ENCODE data around the gene SIPA1L3. TPM values are rescaled to one million over a fixed set of nuclear protein-coding genes. Genes with fewer than 3 reads are reported as not detected.

The SIPA1L3 gene
- polyA plus RNA-seq, 1 donor from 2014 or later: 2.8 TPM

GRCh38 chr19:38055010-38055409 lies 148.0 kb downstream of the SIPA1L3 start:
- H3K9me2 ChIP-seq (ENCODE audit: insufficient read depth, low read length): no peaks in the 10 kb centered on the region
- H3K9ac ChIP-seq (ENCODE audit: low read length): no peak overlapping the region
- no peak overlapping the region for H3K4me3 ChIP-seq (ENCODE audit: low read length)
- no peaks in the 10 kb centered on the region for H4K20me1 ChIP-seq (ENCODE audit: insufficient read depth)
- TF ChIP-seq SMC3 (conservative IDR thresholded peaks at IDR 0.05; ENCODE audit: poor library complexity): no peak
- no peak for TF ChIP-seq EP300 (conservative IDR thresholded peaks at IDR 0.05; ENCODE audit: poor library complexity, severe bottlenecking)
- no peak for TF ChIP-seq EZH2 (IDR thresholded peaks at IDR 0.05; ENCODE audit: borderline replicate concordance, insufficient read depth, low read length, poor library complexity, severe bottlenecking)
- no peak for TF ChIP-seq RAD21 (conservative IDR thresholded peaks at IDR 0.05)
- TF ChIP-seq TAF1 (IDR thresholded peaks at IDR 0.05; ENCODE audit: low read depth): no peak
- no peak for TF ChIP-seq POLR2AphosphoS5 (IDR thresholded peaks at IDR 0.05)
- TF ChIP-seq, protein P1, sequence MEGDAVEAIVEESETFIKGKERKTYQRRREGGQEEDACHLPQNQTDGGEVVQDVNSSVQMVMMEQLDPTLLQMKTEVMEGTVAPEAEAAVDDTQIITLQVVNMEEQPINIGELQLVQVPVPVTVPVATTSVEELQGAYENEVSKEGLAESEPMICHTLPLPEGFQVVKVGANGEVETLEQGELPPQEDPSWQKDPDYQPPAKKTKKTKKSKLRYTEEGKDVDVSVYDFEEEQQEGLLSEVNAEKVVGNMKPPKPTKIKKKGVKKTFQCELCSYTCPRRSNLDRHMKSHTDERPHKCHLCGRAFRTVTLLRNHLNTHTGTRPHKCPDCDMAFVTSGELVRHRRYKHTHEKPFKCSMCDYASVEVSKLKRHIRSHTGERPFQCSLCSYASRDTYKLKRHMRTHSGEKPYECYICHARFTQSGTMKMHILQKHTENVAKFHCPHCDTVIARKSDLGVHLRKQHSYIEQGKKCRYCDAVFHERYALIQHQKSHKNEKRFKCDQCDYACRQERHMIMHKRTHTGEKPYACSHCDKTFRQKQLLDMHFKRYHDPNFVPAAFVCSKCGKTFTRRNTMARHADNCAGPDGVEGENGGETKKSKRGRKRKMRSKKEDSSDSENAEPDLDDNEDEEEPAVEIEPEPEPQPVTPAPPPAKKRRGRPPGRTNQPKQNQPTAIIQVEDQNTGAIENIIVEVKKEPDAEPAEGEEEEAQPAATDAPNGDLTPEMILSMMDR (IDR thresholded peaks at IDR 0.05; ENCODE audit: poor library complexity, severe bottlenecking): no peak
- no peak overlapping the region for H3K27ac ChIP-seq (ENCODE audit: low read length)
- H3F3A ChIP-seq (ENCODE audit: insufficient read depth, low read length, poor library complexity, severe bottlenecking): no peaks in the 10 kb centered on the region
- H3K36me3 ChIP-seq (ENCODE audit: insufficient read depth, low read length): no peaks in the 10 kb centered on the region
- H3K9me3 ChIP-seq (ENCODE audit: low read length): no peaks in the 10 kb centered on the region
- no peak overlapping the region for H3K4me2 ChIP-seq (ENCODE audit: low read length)
- no peaks in the 10 kb centered on the region for H3K27me3 ChIP-seq (ENCODE audit: insufficient read depth, low read depth, low read length)
- H2AFZ ChIP-seq (ENCODE audit: low read depth, low read length): no peak overlapping the region
- no peaks in the 10 kb centered on the region for H3K79me2 ChIP-seq (replicated peaks; ENCODE audit: insufficient read depth, low read length)

DNA sequence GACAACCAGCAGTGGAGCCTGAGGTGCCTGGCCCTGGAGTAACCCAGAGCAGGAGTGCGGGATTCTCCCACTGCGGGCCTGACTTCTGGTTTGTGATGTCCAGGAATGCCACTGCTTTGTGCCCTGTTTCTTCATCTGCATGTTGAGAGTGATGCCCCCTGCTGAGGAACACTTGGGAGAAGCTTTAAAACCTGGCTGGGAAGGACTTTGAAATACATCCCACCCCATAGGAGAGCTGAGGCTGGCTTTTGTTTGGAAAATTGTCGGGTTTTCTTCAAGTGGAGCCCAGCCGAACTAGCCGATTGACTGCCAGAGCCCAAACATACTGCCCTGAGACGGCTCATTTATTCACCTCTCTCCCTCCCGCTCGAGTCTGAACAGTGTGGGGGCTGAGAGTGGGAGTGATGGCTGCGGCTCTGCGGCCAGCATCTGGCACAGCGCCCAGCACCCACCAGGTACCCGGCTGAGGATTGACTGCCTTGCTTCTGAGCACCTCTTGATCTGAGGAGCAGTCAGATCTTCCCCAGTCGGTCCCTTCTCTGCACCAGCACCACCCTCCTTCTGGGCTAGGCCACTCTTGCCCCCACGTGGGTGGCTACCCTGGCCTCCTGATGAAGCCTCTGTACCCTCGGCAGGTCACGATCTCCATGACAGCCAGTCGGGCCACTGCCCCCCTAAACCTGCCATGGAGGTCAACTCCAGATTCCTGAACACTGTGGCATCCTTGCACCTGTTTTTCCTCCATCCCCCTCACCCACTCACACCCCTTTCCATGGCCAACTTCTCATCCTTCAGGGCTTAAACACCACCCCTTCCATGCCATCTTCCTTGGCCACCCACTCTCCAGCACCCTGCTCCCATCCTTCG lies 148.9 kb downstream of the SIPA1L3 start:
- H3K9me2 ChIP-seq (ENCODE audit: insufficient read depth, low read length): no peaks in the 10 kb centered on the region
- TF ChIP-seq MXI1 (conservative IDR thresholded peaks at IDR 0.05; ENCODE audit: poor library complexity, severe bottlenecking) (no peak), SMC3 (conservative IDR thresholded peaks at IDR 0.05; ENCODE audit: poor library complexity) (no peak), EP300 (conservative IDR thresholded peaks at IDR 0.05; ENCODE audit: poor library complexity, severe bottlenecking) (no peak), EZH2 (IDR thresholded peaks at IDR 0.05; ENCODE audit: borderline replicate concordance, insufficient read depth, low read length, poor library complexity, severe bottlenecking) (no peak), TAF1 (IDR thresholded peaks at IDR 0.05; ENCODE audit: low read depth) (no peak), REST (IDR thresholded peaks at IDR 0.05; ENCODE audit: borderline replicate concordance) (no peak), RAD21 (conservative IDR thresholded peaks at IDR 0.05) (no peak), POLR2AphosphoS5 (IDR thresholded peaks at IDR 0.05) (no peak)
- TF ChIP-seq, protein P1 (IDR thresholded peaks at IDR 0.05; ENCODE audit: poor library complexity, severe bottlenecking): no peak
- no peaks in the 10 kb centered on the region for H3F3A ChIP-seq (ENCODE audit: insufficient read depth, low read length, poor library complexity, severe bottlenecking)
- no peaks in the 10 kb centered on the region for H3K79me2 ChIP-seq (replicated peaks; ENCODE audit: insufficient read depth, low read length)
- no peaks in the 10 kb centered on the region for H4K20me1 ChIP-seq (ENCODE audit: insufficient read depth)
- no peak overlapping the region for H3K27ac ChIP-seq (ENCODE audit: low read length)
- no peaks in the 10 kb centered on the region for H3K9me3 ChIP-seq (ENCODE audit: low read length)
- H3K9ac ChIP-seq (ENCODE audit: low read length): no peak overlapping the region
- H3K27me3 ChIP-seq (ENCODE audit: insufficient read depth, low read depth, low read length): no peaks in the 10 kb centered on the region
- H3K36me3 ChIP-seq (ENCODE audit: insufficient read depth, low read length): no peaks in the 10 kb centered on the region
- no peak overlapping the region for H3K4me3 ChIP-seq (ENCODE audit: low read length)
- H2AFZ ChIP-seq (ENCODE audit: low read depth, low read length): no peak overlapping the region
- H3K4me2 ChIP-seq (ENCODE audit: low read length): no peak overlapping the region

Data from neural cell (in vitro differentiated cells).